HepG2 (cell line): Measurements from ENCODE around the gene TNFRSF18. TPM values are rescaled to one million over a fixed set of nuclear protein-coding genes. Genes with fewer than 3 reads are reported as not detected.

ENCODE experiments used
- ATAC-seq: fragments of 200-7000 bp; cut with Tn5 transposase; 3 replicates; pipeline ENCODE4 v1.9.1; 2020; ENCODE audit warnings: mild to moderate bottlenecking, moderate library complexity
- BruUV-seq: library from RNA; stranded (reverse); fragments of 400-500 nt; replicated peaks from 2 replicates; lab custom pipeline; 2021; lab: Mats Ljungman, UMichigan
- CTCF ChIA-PET: fragments of 300-600 bp; formaldehyde crosslinking; extraction: SDS; loops from one replicate; lab custom pipeline; 2021; ENCODE audit warnings: low total read pairs, inconsistent platforms, low intra/inter-chr PET ratio; lab: Yijun Ruan, JAX
- POLR2A ChIA-PET: fragments of 350-600 bp; sonication (Branson Sonifier 250); formaldehyde crosslinking; loops from one replicate; lab custom pipeline; 2020; ENCODE audit warnings: antibody characterized with exemption, inconsistent platforms; lab: Yijun Ruan, JAX
- DNase-seq: peaks from one replicate; pipeline ENCODE4 v3.0.0-alpha.2; 2015; ENCODE audit warnings: low spot score
- FAIRE-seq: peaks from 3 replicates; lab custom pipeline; 2011; peaks lifted over from hg19 to GRCh38; lab: Jason Lieb, UNC
- H2AFZ ChIP-seq: one replicate; pipeline ENCODE4 v1.6.1; 2011; ENCODE audit warnings: low read length, inconsistent platforms
- H3K27ac ChIP-seq: fragments of 300-600 bp; 3 replicates; pipeline ENCODE4 v1.8.0; 2011; ENCODE audit warnings: mixed run types, mild to moderate bottlenecking, mixed read lengths, low read length, inconsistent platforms; ENCODE audit not compliant: insufficient read depth; ENCODE audit errors: extremely low read length
- H3K27me3 ChIP-seq, 2 experiments: fragments of 200-600 bp in 1 of 2; 2 replicates in 1 of 2; 3 replicates in 1 of 2; pipeline versions ENCODE4 v1.6.0 to v1.8.0; 2011; ENCODE audit warnings: low read length in 2 of 2, mild to moderate bottlenecking in 2 of 2, moderate library complexity in 2 of 2, inconsistent platforms in 1 of 2; ENCODE audit not compliant: insufficient read depth in 2 of 2, control insufficient read depth in 1 of 2
- H3K36me3 ChIP-seq, 2 experiments: fragments of 200-600 bp in 1 of 2; replicated peaks in 1 of 2; 2 replicates in 1 of 2; 3 replicates in 1 of 2; pipeline versions ENCODE4 v1.5.1 to v1.8.0; 2011; ENCODE audit warnings: low read length in 2 of 2, inconsistent platforms in 1 of 2; ENCODE audit not compliant: insufficient read depth in 2 of 2, control insufficient read depth in 1 of 2
- H3K4me1 ChIP-seq: 2 replicates; pipeline ENCODE4 v1.5.1; 2012; ENCODE audit warnings: low read length, inconsistent platforms; ENCODE audit not compliant: insufficient read depth
- H3K4me2 ChIP-seq: 2 replicates; pipeline ENCODE4 v1.6.0; 2011; ENCODE audit warnings: low read depth, low read length, inconsistent platforms
- H3K4me3 ChIP-seq, 3 experiments: fragments of 200-600 bp in 1 of 3; sonication (generic), shearing (Covaris generic) in 1 of 3; replicated peaks in 1 of 3; 2 replicates each; pipeline ENCODE4 v1.5.1; 2011 to 2016; ENCODE audit warnings: low read length in 3 of 3, inconsistent platforms in 2 of 3, low read depth in 2 of 3, mild to moderate bottlenecking in 2 of 3, control low read depth in 1 of 3, mixed read lengths in 1 of 3; ENCODE audit not compliant: insufficient read depth in 1 of 3
- H3K79me2 ChIP-seq: one replicate; pipeline ENCODE4 v1.6.1; 2011; ENCODE audit warnings: low read length, inconsistent platforms; ENCODE audit not compliant: insufficient read depth
- H3K9ac ChIP-seq: 2 replicates; pipeline ENCODE4 v1.6.0; 2011; ENCODE audit warnings: mild to moderate bottlenecking, low read depth, low read length, inconsistent platforms; ENCODE audit not compliant: insufficient read depth
- H3K9me3 ChIP-seq: 2 replicates; pipeline ENCODE4 v1.5.1; 2012; ENCODE audit warnings: mild to moderate bottlenecking, low read length
- H4K20me1 ChIP-seq: 2 replicates; pipeline ENCODE4 v1.6.0; 2011; ENCODE audit warnings: inconsistent platforms, mild to moderate bottlenecking, low read length, moderate library complexity; ENCODE audit not compliant: insufficient read depth
- ARNT2 ChIP-seq: sonication (generic); formaldehyde crosslinking; IDR thresholded peaks from 2 replicates; pipeline ENCODE4 v1.8.0; 2022; ENCODE audit warnings: mild to moderate bottlenecking, low read depth, missing genetic modification reagents, moderate library complexity
- PRMT3 ChIP-seq: sonication (generic); formaldehyde crosslinking; IDR thresholded peaks from 2 replicates; pipeline ENCODE4 v1.8.1; 2022; ENCODE audit warnings: low read depth, mild to moderate bottlenecking, moderate library complexity, missing genetic modification reagents, borderline replicate concordance
- RAD21 ChIP-seq: fragments of 450-650 bp; formaldehyde crosslinking; IDR thresholded peaks from 2 replicates; pipeline ENCODE4 v1.5.0; 2020; ENCODE audit warnings: mild to moderate bottlenecking
- ZSCAN31 ChIP-seq: sonication (generic); formaldehyde crosslinking; IDR thresholded peaks from 2 replicates; pipeline ENCODE4 v1.5.0; 2020; ENCODE audit warnings: low read depth, mild to moderate bottlenecking, missing genetic modification reagents
- WGBS: methylation state at CpG from one replicate; pipeline ENCODE4 v1.1.6; 2017; ENCODE audit warnings: low lambda C conversion rate; 5-methylcytosine and 5-hydroxymethylcytosine counted together
- in situ Hi-C: cut with HindIII; loops from 2 replicates; pipeline ENCODE4 v1.10.0; 2017; ENCODE audit warnings: low pct_unique_long_range_greater_than_20kb; ENCODE audit not compliant: extremely low pct_ligation_motif_present
- intact Hi-C: fragments of 100-400 bp; cut with micrococcal nuclease; formaldehyde crosslinking; loops from one replicate; pipeline ENCODE4 v1.10.0; 2022; ENCODE audit not compliant: unreplicated experiment
- polyA plus RNA-seq, 8 experiments: library from polyadenylated mRNA; depleted of rRNA in 3 of 8; stranded (reverse) in 7 of 8; unstranded in 1 of 8; fragments of >200 nt; fragmentation: Illumina TruSeq in 4 of 8; extraction: Trizol in 4 of 8; gene quantifications; 2 replicates each; pipeline versions ENCODE4 v1.2.1 to v1.2.3, GENCODE V29; 2011 to 2016; ENCODE audit warnings: low read depth in 4 of 8, missing spikeins in 1 of 8, mixed read lengths in 1 of 8; ENCODE audit not compliant: insufficient read depth in 1 of 8
- total RNA-seq, 5 experiments: library from RNA; depleted of rRNA; stranded (reverse); fragments of >200 nt; fragmentation: Illumina TruSeq; extraction: Trizol; gene quantifications; 2 replicates each; pipeline ENCODE4 v1.2.3, GENCODE V29; 2016; ENCODE audit warnings: low read depth in 1 of 5
- TF ChIP-seq, protein P1 (sequence below): sonication (generic); formaldehyde crosslinking; IDR thresholded peaks from 2 replicates; pipeline ENCODE4 v1.5.1; 2020; ENCODE audit warnings: mild to moderate bottlenecking, missing genetic modification reagents, borderline replicate concordance
- TF ChIP-seq, protein P2 (sequence below): sonication (generic); formaldehyde crosslinking; IDR thresholded peaks from 2 replicates; pipeline ENCODE4 v1.8.0; 2022; ENCODE audit warnings: mild to moderate bottlenecking, missing genetic modification reagents, moderate library complexity
- TF ChIP-seq, protein P3 (sequence below): sonication (generic); formaldehyde crosslinking; IDR thresholded peaks from 2 replicates; pipeline ENCODE4 v1.8.0; 2022; ENCODE audit warnings: low read depth, missing genetic modification reagents
- TF ChIP-seq, protein P4 (sequence below), 2 experiments: sonication (generic) in 1 of 2; formaldehyde crosslinking in 1 of 2; IDR thresholded peaks; 2 replicates each; pipeline versions ENCODE4 v1.6.1 to v1.9.0; 2014 to 2022; ENCODE audit warnings: antibody characterized with exemption in 1 of 2, borderline replicate concordance in 1 of 2, inconsistent platforms in 1 of 2, low read depth in 1 of 2, missing genetic modification reagents in 1 of 2
- TF ChIP-seq, protein P5 (sequence below): sonication (generic); formaldehyde crosslinking; conservative IDR thresholded peaks from 2 replicates; pipeline ENCODE4 v1.8.1; 2023; ENCODE audit warnings: missing genetic modification reagents

The TNFRSF18 gene
- total and polyA plus RNA-seq, 2 of the 13 experiments (the other 11 are each of a cell fraction or from before 2014, with no cell fraction given), result not detected

DNA sequence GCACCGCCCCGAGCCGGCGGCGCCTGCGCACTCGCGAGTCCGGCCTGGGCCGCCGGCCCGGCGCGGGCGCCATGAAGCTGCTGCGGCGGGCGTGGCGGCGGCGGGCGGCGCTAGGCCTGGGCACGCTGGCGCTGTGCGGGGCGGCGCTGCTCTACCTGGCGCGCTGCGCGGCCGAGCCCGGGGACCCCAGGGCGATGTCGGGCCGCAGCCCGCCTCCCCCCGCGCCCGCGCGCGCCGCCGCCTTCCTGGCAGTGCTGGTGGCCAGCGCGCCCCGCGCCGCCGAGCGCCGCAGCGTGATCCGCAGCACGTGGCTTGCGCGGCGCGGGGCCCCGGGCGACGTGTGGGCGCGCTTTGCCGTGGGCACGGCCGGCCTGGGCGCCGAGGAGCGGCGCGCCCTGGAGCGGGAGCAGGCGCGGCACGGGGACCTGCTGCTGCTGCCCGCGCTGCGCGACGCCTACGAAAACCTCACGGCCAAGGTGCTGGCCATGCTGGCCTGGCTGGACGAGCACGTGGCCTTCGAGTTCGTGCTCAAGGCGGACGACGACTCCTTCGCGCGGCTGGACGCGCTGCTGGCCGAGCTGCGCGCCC lies 25.9 kb upstream of the TNFRSF18 start, which contains the start of gene B3GALT6:
B3GALT6 (plus strand) TSS at position 30 of the 588 bp plus-strand sequence; CDS start at position 72, 42 bp downstream.
- no peaks in the 10 kb centered on the region for H3K9me3 ChIP-seq
- POLR2A ChIA-PET, result interaction anchor here (1.1 to 2.7 kb wide), 3 partner anchors 64 to 108 kb away, joined by 3 to 25 read pairs (median 3); no protein-coding TSS in a partner anchor
- H3K9ac ChIP-seq, result peak within 1 kb of the TSS; percentile 98
- no peaks in the 10 kb centered on the region; a peak in 2 of 5 replicates for H3K27me3 ChIP-seq
- peaks cover 37% of the 10 kb centered on the region for H3K79me2 ChIP-seq
- no peak within 1 kb of the TSS for H2AFZ ChIP-seq
- ATAC-seq (no peak), FAIRE-seq (no peak), DNase-seq (no peak)
- WGBS, result 69% methylated on average over 16 of the region's 100 CpGs
- CTCF ChIA-PET, result interaction anchor here (0.8 kb wide), 1 partner anchor 110 kb away, joined by 3 read pairs; no protein-coding TSS in a partner anchor
- H3K36me3 ChIP-seq, result peaks cover 9 to 16% of the 10 kb centered on the region in 2 experiments; a peak in 4 of 5 replicates
- H3K4me3 ChIP-seq, result peak within 1 kb of the TSS; percentile 73 to 93 (median 91)
- no peaks in the 10 kb centered on the region for H4K20me1 ChIP-seq
- H3K4me1 ChIP-seq, result peaks cover 65% of the 10 kb centered on the region
- in situ Hi-C loops, result no loop called here
- BruUV-seq, result no TSS peak
- peak within 1 kb of the TSS; percentile 85 for H3K4me2 ChIP-seq
- H3K27ac ChIP-seq, result peak within 1 kb of the TSS; percentile 88
- intact Hi-C loops, result loop anchor here (5.0 to 10.0 kb wide), 3 partner anchors 58 to 228 kb away; partner anchors contain the start of genes HES4 and TTLL10
- TF ChIP-seq, protein P1, sequence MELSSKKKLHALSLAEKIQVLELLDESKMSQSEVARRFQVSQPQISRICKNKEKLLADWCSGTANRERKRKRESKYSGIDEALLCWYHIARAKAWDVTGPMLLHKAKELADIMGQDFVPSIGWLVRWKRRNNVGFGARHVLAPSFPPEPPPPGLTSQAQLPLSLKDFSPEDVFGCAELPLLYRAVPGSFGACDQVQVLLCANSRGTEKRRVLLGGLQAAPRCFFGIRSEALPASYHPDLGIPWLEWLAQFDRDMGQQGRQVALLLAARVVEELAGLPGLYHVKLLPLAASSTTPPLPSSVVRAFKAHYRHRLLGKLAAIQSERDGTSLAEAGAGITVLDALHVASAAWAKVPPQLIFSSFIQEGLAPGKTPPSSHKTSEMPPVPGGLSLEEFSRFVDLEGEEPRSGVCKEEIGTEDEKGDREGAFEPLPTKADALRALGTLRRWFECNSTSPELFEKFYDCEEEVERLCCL (CRISPR knock-in tag), result no peak
- TF ChIP-seq ARNT2 (CRISPR knock-in tag) (peak; percentile 20; the same call in 1 of the 2 replicates), RAD21 (CRISPR knock-in tag) (peak; percentile 45; the same call in 1 of the 2 replicates), PRMT3 (CRISPR knock-in tag) (0 out of 2 replicates have a peak, but pooled peaks have one; percentile 63), ZSCAN31 (CRISPR knock-in tag) (0 out of 2 replicates have a peak, but pooled peaks have one; percentile 4)
- TF ChIP-seq, protein P2, sequence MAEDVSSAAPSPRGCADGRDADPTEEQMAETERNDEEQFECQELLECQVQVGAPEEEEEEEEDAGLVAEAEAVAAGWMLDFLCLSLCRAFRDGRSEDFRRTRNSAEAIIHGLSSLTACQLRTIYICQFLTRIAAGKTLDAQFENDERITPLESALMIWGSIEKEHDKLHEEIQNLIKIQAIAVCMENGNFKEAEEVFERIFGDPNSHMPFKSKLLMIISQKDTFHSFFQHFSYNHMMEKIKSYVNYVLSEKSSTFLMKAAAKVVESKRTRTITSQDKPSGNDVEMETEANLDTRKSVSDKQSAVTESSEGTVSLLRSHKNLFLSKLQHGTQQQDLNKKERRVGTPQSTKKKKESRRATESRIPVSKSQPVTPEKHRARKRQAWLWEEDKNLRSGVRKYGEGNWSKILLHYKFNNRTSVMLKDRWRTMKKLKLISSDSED (CRISPR knock-in tag), result no peak
- TF ChIP-seq, protein P3, sequence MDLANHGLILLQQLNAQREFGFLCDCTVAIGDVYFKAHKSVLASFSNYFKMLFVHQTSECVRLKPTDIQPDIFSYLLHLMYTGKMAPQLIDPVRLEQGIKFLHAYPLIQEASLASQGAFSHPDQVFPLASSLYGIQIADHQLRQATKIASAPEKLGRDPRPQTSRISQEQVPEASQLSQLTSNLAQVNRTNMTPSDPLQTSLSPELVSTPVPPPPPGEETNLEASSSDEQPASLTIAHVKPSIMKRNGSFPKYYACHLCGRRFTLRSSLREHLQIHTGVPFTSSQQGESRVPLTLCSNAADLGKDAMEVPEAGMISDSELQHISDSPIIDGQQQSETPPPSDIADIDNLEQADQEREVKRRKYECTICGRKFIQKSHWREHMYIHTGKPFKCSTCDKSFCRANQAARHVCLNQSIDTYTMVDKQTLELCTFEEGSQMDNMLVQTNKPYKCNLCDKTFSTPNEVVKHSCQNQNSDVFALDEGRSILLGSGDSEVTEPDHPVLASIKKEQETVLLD (CRISPR knock-in tag), result 0 out of 2 replicates have a peak, but pooled peaks have one; percentile 38
- TF ChIP-seq, protein P4, sequence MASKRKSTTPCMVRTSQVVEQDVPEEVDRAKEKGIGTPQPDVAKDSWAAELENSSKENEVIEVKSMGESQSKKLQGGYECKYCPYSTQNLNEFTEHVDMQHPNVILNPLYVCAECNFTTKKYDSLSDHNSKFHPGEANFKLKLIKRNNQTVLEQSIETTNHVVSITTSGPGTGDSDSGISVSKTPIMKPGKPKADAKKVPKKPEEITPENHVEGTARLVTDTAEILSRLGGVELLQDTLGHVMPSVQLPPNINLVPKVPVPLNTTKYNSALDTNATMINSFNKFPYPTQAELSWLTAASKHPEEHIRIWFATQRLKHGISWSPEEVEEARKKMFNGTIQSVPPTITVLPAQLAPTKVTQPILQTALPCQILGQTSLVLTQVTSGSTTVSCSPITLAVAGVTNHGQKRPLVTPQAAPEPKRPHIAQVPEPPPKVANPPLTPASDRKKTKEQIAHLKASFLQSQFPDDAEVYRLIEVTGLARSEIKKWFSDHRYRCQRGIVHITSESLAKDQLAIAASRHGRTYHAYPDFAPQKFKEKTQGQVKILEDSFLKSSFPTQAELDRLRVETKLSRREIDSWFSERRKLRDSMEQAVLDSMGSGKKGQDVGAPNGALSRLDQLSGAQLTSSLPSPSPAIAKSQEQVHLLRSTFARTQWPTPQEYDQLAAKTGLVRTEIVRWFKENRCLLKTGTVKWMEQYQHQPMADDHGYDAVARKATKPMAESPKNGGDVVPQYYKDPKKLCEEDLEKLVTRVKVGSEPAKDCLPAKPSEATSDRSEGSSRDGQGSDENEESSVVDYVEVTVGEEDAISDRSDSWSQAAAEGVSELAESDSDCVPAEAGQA (IDR thresholded peaks at IDR 0.05; ENCODE audit: low read depth), result peak; percentile 16; the same call in 1 of the 2 replicates
- TF ChIP-seq, protein P4 (CRISPR knock-in tag; IDR thresholded peaks at IDR 0.05; ENCODE audit: borderline replicate concordance), result no peak; the same call in 1 of the 2 replicates
- TF ChIP-seq, protein P5, sequence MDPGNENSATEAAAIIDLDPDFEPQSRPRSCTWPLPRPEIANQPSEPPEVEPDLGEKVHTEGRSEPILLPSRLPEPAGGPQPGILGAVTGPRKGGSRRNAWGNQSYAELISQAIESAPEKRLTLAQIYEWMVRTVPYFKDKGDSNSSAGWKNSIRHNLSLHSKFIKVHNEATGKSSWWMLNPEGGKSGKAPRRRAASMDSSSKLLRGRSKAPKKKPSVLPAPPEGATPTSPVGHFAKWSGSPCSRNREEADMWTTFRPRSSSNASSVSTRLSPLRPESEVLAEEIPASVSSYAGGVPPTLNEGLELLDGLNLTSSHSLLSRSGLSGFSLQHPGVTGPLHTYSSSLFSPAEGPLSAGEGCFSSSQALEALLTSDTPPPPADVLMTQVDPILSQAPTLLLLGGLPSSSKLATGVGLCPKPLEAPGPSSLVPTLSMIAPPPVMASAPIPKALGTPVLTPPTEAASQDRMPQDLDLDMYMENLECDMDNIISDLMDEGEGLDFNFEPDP (CRISPR knock-in tag), result 0 out of 2 replicates have a peak, but pooled peaks have one; percentile 69
